ENCODE measurements around the gene KIF26A. TPM values are rescaled to one million over a fixed set of nuclear protein-coding genes. Genes with fewer than 3 reads are reported as not detected.

The KIF26A gene
- total RNA-seq, 1 donor from 2014 or later, result 1.4 TPM

DNA sequence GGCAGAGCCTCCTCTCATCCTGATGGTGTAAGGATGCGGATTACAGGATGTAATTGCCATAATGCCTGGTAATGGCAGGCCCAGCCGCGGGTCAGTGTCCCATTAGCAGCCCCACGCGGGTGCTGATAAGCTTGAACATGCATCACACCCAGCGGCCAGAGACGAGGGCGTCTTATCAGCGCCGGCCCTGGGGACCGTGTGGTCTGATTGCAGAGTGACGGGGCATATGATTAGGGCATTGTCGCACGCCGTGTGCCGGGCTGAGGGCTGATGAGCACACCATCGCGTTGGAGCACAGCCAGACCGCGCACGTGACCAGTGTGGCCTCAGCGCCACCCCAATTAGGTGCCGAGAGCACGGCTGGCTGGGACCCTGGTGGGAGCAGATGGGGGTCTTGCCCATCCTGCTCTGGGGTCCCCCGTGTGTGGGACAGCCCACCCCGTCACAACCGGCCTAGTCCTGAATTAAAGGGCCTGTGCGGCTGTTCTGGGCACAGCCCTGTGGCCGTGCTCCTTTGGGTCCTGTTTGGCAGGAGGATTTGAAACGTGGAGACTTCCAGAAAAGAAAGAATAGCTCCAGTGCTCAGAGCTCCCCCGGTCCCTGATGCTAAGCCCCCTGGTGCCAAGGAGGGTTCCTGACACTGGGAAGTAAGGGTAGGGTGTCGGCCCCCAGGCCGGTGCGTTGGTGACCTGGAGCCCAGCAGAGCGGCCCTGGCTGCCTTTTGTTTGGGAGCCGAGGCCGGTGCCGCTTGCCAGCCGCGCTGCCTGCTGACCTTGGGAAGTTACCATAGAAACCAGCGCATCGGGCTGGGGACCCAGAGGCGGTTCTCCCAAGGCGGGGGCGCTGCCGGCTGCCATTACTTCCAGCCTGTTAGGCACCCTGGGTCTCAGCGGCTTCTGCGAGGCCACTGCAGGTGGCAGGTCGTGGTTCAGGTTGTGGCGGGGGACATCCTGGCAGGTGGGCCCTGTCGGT, 20.7 kb downstream of the KIF26A start:
- H3K36me3 ChIP-seq (ENCODE audit: insufficient read depth, low read length), result no peaks in the 10 kb centered on the region
- H4K20me1 ChIP-seq (ENCODE audit: insufficient read depth, low read length), result no peaks in the 10 kb centered on the region
- H3K4me1 ChIP-seq (ENCODE audit: insufficient read depth, low read length), result no peaks in the 10 kb centered on the region
- no peaks in the 10 kb centered on the region for H3K9me3 Mint-ChIP-seq (ENCODE audit: unreplicated experiment)
- no peak overlapping the region for H3K9ac ChIP-seq (ENCODE audit: low read length)
- H3K36me3 Mint-ChIP-seq (ENCODE audit: low read depth, unreplicated experiment), result no peaks in the 10 kb centered on the region
- no peak overlapping the region for H3K27ac ChIP-seq (ENCODE audit: low read depth, low read length)
- FAIRE-seq (no peak), DNase-seq (ENCODE audit: low read depth) (no peak)
- no peaks in the 10 kb centered on the region for H3K79me2 ChIP-seq (ENCODE audit: insufficient read depth, low read length)
- peaks cover 2% of the 10 kb centered on the region for H3K27me3 Mint-ChIP-seq (ENCODE audit: low read depth, unreplicated experiment)
- no peaks in the 10 kb centered on the region for H3K4me1 Mint-ChIP-seq (ENCODE audit: low read depth, unreplicated experiment)
- H3K27ac Mint-ChIP-seq (ENCODE audit: unreplicated experiment), result no peak overlapping the region
- H3K27me3 ChIP-seq (ENCODE audit: insufficient read depth, low read length), result no peaks in the 10 kb centered on the region
- H3K4me2 ChIP-seq (ENCODE audit: low read length), result no peak overlapping the region
- no peak for TF ChIP-seq EZH2 (IDR thresholded peaks at IDR 0.05; ENCODE audit: insufficient read depth, low read length)
- TF ChIP-seq, protein P1, sequence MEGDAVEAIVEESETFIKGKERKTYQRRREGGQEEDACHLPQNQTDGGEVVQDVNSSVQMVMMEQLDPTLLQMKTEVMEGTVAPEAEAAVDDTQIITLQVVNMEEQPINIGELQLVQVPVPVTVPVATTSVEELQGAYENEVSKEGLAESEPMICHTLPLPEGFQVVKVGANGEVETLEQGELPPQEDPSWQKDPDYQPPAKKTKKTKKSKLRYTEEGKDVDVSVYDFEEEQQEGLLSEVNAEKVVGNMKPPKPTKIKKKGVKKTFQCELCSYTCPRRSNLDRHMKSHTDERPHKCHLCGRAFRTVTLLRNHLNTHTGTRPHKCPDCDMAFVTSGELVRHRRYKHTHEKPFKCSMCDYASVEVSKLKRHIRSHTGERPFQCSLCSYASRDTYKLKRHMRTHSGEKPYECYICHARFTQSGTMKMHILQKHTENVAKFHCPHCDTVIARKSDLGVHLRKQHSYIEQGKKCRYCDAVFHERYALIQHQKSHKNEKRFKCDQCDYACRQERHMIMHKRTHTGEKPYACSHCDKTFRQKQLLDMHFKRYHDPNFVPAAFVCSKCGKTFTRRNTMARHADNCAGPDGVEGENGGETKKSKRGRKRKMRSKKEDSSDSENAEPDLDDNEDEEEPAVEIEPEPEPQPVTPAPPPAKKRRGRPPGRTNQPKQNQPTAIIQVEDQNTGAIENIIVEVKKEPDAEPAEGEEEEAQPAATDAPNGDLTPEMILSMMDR (IDR thresholded peaks at IDR 0.05; ENCODE audit: insufficient read depth, low read depth, low read length), result no peak
- H3K4me3 ChIP-seq (ENCODE audit: insufficient read depth, low read depth, low read length), result no peak overlapping the region
- no peak overlapping the region for H3K4me3 Mint-ChIP-seq (ENCODE audit: unreplicated experiment)
- H2AFZ ChIP-seq (ENCODE audit: low read depth, low read length), result no peak overlapping the region
- no peaks in the 10 kb centered on the region for H3K9me3 ChIP-seq (ENCODE audit: insufficient read depth, low read depth, low read length)

DNA sequence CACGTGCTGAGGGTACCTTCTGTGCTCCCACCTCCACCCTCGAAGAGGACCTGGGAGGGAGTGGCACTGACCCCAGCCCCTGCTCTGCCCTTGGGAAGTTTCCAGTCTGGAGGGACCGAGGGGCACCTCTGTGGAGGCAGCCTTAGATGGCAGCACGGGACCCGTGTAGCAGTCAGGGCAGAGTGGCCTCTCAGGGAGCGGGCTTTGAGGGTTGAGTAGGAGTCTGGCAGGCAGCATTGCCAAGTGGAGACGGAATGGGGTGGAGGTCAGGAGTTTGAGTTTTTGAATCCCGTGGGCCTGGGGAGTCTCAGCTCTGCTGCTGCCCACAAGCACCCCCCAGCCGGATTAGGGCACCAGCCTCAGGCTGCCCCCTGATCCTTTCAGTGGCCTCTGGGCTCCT, 21.6 kb downstream of the KIF26A start:
- H3K27ac Mint-ChIP-seq (ENCODE audit: unreplicated experiment), result no peak overlapping the region
- FAIRE-seq (no peak), DNase-seq (ENCODE audit: low read depth) (no peak)
- Histone ChIP-seq H3K4me3 (ENCODE audit: insufficient read depth, low read depth, low read length) (no peak overlapping the region), H3K36me3 (ENCODE audit: insufficient read depth, low read length) (no peaks in the 10 kb centered on the region), H3K9me3 (ENCODE audit: insufficient read depth, low read depth, low read length) (no peaks in the 10 kb centered on the region), H3K27me3 (ENCODE audit: insufficient read depth, low read length) (no peaks in the 10 kb centered on the region), H3K79me2 (ENCODE audit: insufficient read depth, low read length) (no peaks in the 10 kb centered on the region), H3K4me2 (ENCODE audit: low read length) (no peak overlapping the region), H3K27ac (ENCODE audit: low read depth, low read length) (no peak overlapping the region), H3K9ac (ENCODE audit: low read length) (no peak overlapping the region), H3K4me1 (ENCODE audit: insufficient read depth, low read length) (no peaks in the 10 kb centered on the region), H2AFZ (ENCODE audit: low read depth, low read length) (no peak overlapping the region), H4K20me1 (ENCODE audit: insufficient read depth, low read length) (no peaks in the 10 kb centered on the region)
- H3K4me3 Mint-ChIP-seq (ENCODE audit: unreplicated experiment), result no peak overlapping the region
- no peaks in the 10 kb centered on the region for H3K36me3 Mint-ChIP-seq (ENCODE audit: low read depth, unreplicated experiment)
- TF ChIP-seq EZH2 (IDR thresholded peaks at IDR 0.05; ENCODE audit: insufficient read depth, low read length), result no peak
- TF ChIP-seq, protein P1 (IDR thresholded peaks at IDR 0.05; ENCODE audit: insufficient read depth, low read depth, low read length), result no peak
- no peaks in the 10 kb centered on the region for H3K4me1 Mint-ChIP-seq (ENCODE audit: low read depth, unreplicated experiment)
- no peaks in the 10 kb centered on the region for H3K9me3 Mint-ChIP-seq (ENCODE audit: unreplicated experiment)
- H3K27me3 Mint-ChIP-seq (ENCODE audit: low read depth, unreplicated experiment), result peaks cover 2% of the 10 kb centered on the region

All from astrocyte (in vitro differentiated cells and primary cell).